ENCODE data around the gene SPSB4.

Gene SPSB4

DNA sequence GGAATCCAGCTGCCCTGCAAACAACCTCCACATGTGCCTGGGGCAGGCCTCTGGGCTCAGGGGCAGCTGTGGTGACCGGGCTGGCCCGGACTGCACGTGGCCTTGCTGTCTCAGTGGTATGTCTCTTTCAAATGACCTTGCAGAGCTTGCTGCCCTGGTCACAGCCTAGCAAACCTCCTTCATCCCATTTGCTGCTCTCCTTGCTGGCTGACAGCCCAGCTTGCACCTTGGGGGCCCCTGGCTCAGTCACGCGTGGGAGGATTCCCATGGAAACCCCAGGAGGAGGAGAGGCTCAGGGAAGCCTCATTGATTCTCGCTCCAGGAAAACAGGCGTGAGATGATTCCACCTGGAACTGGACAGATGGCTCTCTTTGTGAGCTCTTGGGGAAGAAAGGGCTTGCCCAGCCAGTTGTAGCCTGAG, 5.6 kb downstream of the SPSB4 start:
- no peaks in the 10 kb centered on the region for H3K27me3 ChIP-seq (ENCODE audit: insufficient read depth, low read depth)

DNA sequence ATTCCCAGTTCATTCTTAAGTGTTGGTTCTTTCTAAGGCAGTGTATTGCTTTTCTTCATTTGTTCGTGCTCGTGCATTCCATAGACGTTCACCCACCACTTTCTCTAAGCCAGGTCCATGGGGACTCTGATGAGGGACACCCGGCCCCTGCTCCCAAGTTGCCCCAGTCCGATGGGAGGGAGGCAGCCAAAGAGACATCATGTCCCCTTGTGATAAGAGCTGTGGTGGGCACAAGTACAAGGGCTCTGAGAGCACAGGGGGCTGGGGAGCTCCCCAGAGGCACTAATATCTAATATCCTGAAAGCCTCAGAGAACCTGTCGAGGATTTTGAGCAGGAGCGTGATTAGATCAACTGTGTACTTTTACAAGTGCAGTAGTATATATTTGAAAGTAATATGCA, 6.3 kb downstream of the SPSB4 start:
- no peak overlapping the region for H3K9ac ChIP-seq
- TF ChIP-seq, protein P1, sequence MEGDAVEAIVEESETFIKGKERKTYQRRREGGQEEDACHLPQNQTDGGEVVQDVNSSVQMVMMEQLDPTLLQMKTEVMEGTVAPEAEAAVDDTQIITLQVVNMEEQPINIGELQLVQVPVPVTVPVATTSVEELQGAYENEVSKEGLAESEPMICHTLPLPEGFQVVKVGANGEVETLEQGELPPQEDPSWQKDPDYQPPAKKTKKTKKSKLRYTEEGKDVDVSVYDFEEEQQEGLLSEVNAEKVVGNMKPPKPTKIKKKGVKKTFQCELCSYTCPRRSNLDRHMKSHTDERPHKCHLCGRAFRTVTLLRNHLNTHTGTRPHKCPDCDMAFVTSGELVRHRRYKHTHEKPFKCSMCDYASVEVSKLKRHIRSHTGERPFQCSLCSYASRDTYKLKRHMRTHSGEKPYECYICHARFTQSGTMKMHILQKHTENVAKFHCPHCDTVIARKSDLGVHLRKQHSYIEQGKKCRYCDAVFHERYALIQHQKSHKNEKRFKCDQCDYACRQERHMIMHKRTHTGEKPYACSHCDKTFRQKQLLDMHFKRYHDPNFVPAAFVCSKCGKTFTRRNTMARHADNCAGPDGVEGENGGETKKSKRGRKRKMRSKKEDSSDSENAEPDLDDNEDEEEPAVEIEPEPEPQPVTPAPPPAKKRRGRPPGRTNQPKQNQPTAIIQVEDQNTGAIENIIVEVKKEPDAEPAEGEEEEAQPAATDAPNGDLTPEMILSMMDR (conservative IDR thresholded peaks at IDR 0.05; ENCODE audit: low read depth, low read length): no peak
- no peak overlapping the region for H3K27ac ChIP-seq
- no peaks in the 10 kb centered on the region for H3K36me3 ChIP-seq (ENCODE audit: insufficient read depth)
- H3K4me1 ChIP-seq (ENCODE audit: low read depth, poor library complexity, severe bottlenecking): no peaks in the 10 kb centered on the region
- no peaks in the 10 kb centered on the region for H4K20me1 ChIP-seq (ENCODE audit: insufficient read depth)
- H3K27me3 ChIP-seq (ENCODE audit: insufficient read depth, low read depth): no peaks in the 10 kb centered on the region
- H3K4me2 ChIP-seq: no peak overlapping the region
- H3K79me2 ChIP-seq (ENCODE audit: insufficient read depth, low read depth): no peaks in the 10 kb centered on the region
- H2AFZ ChIP-seq (ENCODE audit: low read depth): no peak overlapping the region
- no peak overlapping the region for H3K4me3 ChIP-seq (IDR thresholded peaks at IDR 0.05; ENCODE audit: insufficient read depth, low read depth, low read length)

More for the DNA sequence above, 5.6 kb downstream of the SPSB4 start:
- Histone ChIP-seq H3K36me3 (ENCODE audit: insufficient read depth) (no peaks in the 10 kb centered on the region), H3K79me2 (ENCODE audit: insufficient read depth, low read depth) (no peaks in the 10 kb centered on the region), H3K4me1 (ENCODE audit: low read depth, poor library complexity, severe bottlenecking) (no peaks in the 10 kb centered on the region), H3K4me2 (no peak overlapping the region), H2AFZ (ENCODE audit: low read depth) (no peak overlapping the region), H3K4me3 (IDR thresholded peaks at IDR 0.05; ENCODE audit: insufficient read depth, low read depth, low read length) (no peak overlapping the region), H3K9ac (no peak overlapping the region), H4K20me1 (ENCODE audit: insufficient read depth) (no peaks in the 10 kb centered on the region), H3K27ac (no peak overlapping the region)
- TF ChIP-seq, protein P1 (conservative IDR thresholded peaks at IDR 0.05; ENCODE audit: low read depth, low read length): no peak

DNA sequence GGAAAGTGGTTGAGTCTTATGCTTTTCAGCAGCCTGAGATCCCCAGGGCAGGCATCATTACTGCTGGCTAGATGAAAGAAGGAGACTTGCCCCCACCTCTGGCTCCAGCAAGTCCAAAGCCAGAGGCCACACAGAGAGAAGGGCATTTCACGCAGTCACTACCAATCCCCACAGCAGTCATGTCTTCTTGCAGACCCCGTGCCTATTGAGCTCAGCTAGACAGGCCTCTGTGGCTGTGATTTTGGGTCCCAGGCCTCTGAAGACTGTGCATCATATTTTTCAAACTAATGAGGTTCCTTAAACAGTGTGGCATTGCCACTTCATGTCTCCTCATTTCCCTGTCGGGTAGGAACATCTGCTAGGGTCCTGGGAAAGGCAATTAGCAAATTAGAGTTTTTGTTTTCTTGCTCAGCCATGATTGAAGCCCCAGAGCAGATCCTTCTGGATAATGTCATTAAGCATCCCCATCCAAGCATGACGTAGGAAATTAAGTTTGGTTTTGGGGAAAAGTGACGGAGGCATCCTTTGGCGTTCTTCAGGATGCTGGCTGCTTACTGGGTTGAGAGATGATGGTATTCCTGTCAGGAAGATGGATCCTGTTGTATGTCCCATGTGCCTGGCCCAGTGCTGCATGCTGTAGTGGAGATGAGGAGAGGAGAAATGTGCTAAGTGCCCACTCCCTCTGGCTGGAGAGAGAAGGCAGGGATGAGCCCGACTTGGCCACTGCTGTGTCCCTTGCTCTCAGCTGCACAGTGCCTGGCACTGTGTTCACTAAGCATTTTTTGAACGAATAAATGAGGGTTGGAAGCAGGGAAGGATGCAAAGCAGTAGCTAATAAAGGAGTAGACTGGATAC, 7.0 kb downstream of the SPSB4 start:
- no peaks in the 10 kb centered on the region for H3K4me1 ChIP-seq (ENCODE audit: low read depth, poor library complexity, severe bottlenecking)
- no peak overlapping the region for H3K4me3 ChIP-seq (IDR thresholded peaks at IDR 0.05; ENCODE audit: insufficient read depth, low read depth, low read length)
- H3K27ac ChIP-seq: no peak overlapping the region
- H3K79me2 ChIP-seq (ENCODE audit: insufficient read depth, low read depth): no peaks in the 10 kb centered on the region
- H4K20me1 ChIP-seq (ENCODE audit: insufficient read depth): no peaks in the 10 kb centered on the region
- no peak overlapping the region for H3K9ac ChIP-seq
- no peaks in the 10 kb centered on the region for H3K27me3 ChIP-seq (ENCODE audit: insufficient read depth, low read depth)
- no peak overlapping the region for H2AFZ ChIP-seq (ENCODE audit: low read depth)
- no peaks in the 10 kb centered on the region for H3K36me3 ChIP-seq (ENCODE audit: insufficient read depth)
- TF ChIP-seq, protein P1 (conservative IDR thresholded peaks at IDR 0.05; ENCODE audit: low read depth, low read length): no peak
- no peak overlapping the region for H3K4me2 ChIP-seq

DNA sequence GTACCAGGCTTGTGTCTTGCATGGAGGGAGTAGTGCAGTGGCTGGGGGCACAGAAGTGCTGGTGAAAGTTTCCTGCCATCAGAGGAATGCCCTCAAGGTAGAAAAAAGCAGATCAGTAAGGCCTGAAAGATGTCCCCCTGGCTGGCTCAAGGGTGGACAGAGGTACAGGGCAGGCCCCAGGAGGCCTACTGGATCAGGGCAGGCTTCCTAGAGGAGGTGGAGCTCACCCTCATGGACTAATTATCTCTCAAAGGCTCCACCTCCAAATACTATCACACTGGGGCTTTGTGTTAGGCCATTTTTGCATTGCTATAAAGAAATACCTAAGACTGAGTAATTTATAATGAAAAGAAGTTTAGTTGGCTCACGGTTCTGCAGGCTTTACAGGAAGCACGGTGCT, 7.8 kb downstream of the SPSB4 start:
- Histone ChIP-seq H3K4me2 (no peak overlapping the region), H3K4me1 (ENCODE audit: low read depth, poor library complexity, severe bottlenecking) (no peaks in the 10 kb centered on the region), H3K36me3 (ENCODE audit: insufficient read depth) (no peaks in the 10 kb centered on the region), H2AFZ (ENCODE audit: low read depth) (no peak overlapping the region), H3K4me3 (IDR thresholded peaks at IDR 0.05; ENCODE audit: insufficient read depth, low read depth, low read length) (no peak overlapping the region), H3K9ac (no peak overlapping the region), H3K79me2 (ENCODE audit: insufficient read depth, low read depth) (no peaks in the 10 kb centered on the region), H4K20me1 (ENCODE audit: insufficient read depth) (no peaks in the 10 kb centered on the region), H3K27ac (no peak overlapping the region), H3K27me3 (ENCODE audit: insufficient read depth, low read depth) (no peaks in the 10 kb centered on the region)
- TF ChIP-seq, protein P1 (conservative IDR thresholded peaks at IDR 0.05; ENCODE audit: low read depth, low read length): no peak
